PFSK-1 (cell line): Measurements from ENCODE around the gene NTMT1.

ENCODE experiments used
- FOXP2 ChIP-seq: optimal IDR thresholded peaks from 2 replicates; pipeline ENCODE3; 2011; ENCODE audit warnings: borderline replicate concordance, control low read depth, inconsistent platforms; ENCODE audit not compliant: insufficient read depth; ENCODE audit errors: extremely low read length, extremely low read depth
- POLR2AphosphoS5 ChIP-seq: IDR thresholded peaks from 2 replicates; pipeline ENCODE4 v1.6.1; 2012; ENCODE audit warnings: low read depth, mild to moderate bottlenecking, control low read depth, low read length, moderate library complexity
- SIN3A ChIP-seq: IDR thresholded peaks from 2 replicates; pipeline ENCODE4 v1.6.1; 2012; ENCODE audit warnings: mild to moderate bottlenecking, low read length, moderate library complexity, borderline replicate concordance; ENCODE audit not compliant: insufficient read depth
- TAF1 ChIP-seq: IDR thresholded peaks from 2 replicates; pipeline ENCODE4 v1.6.1; 2012; ENCODE audit warnings: low read length, control low read depth, borderline replicate concordance; ENCODE audit not compliant: insufficient read depth
- TF ChIP-seq, protein P1 (sequence below), 2 experiments: IDR thresholded peaks; 2 replicates each; pipeline versions ENCODE4 v1.6.1 to v1.8.0; 2011 to 2012; ENCODE audit warnings: low read depth in 2 of 2, low read length in 2 of 2, control low read depth in 1 of 2, inconsistent platforms in 1 of 2, mild to moderate bottlenecking in 1 of 2, moderate library complexity in 1 of 2; ENCODE audit not compliant: insufficient read depth in 1 of 2

The NTMT1 gene

GRCh38 chr9:129644902-129645301, 18.9 kb downstream of the NTMT1 start:
- TF ChIP-seq FOXP2 (no peak), SIN3A (no peak), TAF1 (no peak), POLR2AphosphoS5 (no peak)
- TF ChIP-seq, protein P1, sequence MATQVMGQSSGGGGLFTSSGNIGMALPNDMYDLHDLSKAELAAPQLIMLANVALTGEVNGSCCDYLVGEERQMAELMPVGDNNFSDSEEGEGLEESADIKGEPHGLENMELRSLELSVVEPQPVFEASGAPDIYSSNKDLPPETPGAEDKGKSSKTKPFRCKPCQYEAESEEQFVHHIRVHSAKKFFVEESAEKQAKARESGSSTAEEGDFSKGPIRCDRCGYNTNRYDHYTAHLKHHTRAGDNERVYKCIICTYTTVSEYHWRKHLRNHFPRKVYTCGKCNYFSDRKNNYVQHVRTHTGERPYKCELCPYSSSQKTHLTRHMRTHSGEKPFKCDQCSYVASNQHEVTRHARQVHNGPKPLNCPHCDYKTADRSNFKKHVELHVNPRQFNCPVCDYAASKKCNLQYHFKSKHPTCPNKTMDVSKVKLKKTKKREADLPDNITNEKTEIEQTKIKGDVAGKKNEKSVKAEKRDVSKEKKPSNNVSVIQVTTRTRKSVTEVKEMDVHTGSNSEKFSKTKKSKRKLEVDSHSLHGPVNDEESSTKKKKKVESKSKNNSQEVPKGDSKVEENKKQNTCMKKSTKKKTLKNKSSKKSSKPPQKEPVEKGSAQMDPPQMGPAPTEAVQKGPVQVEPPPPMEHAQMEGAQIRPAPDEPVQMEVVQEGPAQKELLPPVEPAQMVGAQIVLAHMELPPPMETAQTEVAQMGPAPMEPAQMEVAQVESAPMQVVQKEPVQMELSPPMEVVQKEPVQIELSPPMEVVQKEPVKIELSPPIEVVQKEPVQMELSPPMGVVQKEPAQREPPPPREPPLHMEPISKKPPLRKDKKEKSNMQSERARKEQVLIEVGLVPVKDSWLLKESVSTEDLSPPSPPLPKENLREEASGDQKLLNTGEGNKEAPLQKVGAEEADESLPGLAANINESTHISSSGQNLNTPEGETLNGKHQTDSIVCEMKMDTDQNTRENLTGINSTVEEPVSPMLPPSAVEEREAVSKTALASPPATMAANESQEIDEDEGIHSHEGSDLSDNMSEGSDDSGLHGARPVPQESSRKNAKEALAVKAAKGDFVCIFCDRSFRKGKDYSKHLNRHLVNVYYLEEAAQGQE (IDR thresholded peaks at IDR 0.05; ENCODE audit: insufficient read depth in 1 of 2, low read depth in 2 of 2, low read length in 2 of 2) = no peak

GRCh38 chr9:129646252-129646651, 20.3 kb downstream of the NTMT1 start:
- TF ChIP-seq FOXP2 (no peak), SIN3A (no peak)
- TF ChIP-seq, protein P1 (IDR thresholded peaks at IDR 0.05; ENCODE audit: insufficient read depth in 1 of 2, low read depth in 2 of 2, low read length in 2 of 2) = no peak

DNA sequence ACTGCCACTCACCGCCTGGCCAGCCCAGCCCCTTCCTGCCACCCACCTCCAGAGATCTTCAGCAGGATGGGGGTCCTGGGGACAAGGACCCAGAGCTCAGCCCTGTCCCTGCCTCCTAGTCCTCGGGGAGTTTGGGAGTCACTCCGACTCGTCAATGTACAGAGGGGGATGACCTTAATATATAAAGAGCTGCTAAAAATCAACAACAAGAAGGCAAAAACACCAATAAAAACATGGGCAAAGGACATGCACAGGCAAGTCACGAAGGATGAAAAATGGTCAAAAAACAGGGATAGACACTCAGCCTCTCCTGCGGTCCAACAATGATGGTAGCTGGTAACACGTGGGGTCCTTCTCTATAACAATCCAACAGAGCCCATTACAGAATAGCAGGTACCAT, 20.7 kb downstream of the NTMT1 start:
- TF ChIP-seq SIN3A (no peak), POLR2AphosphoS5 (no peak), TAF1 (no peak), FOXP2 (no peak)
- TF ChIP-seq, protein P1 (IDR thresholded peaks at IDR 0.05; ENCODE audit: insufficient read depth in 1 of 2, low read depth in 2 of 2, low read length in 2 of 2) = no peak

DNA sequence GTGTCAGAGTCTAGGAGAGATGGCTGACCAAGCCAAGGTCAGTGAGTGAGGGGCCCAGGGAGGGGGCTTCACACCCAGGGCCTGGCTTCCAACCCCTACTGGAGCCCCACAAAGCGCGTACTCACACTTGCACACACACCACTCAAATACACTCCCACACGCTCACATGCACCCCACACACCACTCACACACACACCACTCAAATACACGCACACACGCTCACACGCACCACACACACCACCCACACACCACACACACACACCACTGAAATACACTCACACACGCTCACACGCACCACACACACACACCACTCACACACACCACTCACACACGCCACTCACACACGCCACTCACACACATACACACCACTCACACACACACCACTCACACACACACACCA, 21.7 kb downstream of the NTMT1 start:
- TF ChIP-seq TAF1 (no peak), POLR2AphosphoS5 (no peak), SIN3A (no peak), FOXP2 (no peak)
- TF ChIP-seq, protein P1 (IDR thresholded peaks at IDR 0.05; ENCODE audit: insufficient read depth in 1 of 2, low read depth in 2 of 2, low read length in 2 of 2) = no peak
